Measurements from ENCODE around the gene LRRD1.

DNA sequence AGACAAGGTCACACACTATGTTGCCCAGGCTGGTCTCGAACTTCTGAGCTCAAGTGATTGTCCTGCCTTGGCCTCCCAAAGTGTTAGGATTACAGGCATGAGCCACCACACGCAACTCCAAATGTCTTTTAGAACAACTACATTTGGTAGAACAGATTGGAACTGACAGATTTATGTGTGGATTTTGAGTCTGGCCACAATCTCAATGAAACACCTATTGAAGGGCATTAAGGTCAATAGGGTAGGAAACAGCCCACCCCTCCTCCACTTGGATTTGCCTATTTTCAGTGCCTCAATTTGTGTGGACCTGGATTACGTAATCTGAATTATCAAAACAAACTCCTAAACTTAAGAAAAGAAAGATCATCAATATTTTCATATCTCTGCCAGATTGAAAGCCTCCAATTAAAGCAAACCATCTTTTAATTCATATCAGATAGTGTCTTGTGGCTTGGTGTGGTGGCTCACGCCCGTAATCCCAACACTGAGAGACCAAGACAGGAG, 29.2 kb downstream of the LRRD1 start:
- TF ChIP-seq, protein P1, sequence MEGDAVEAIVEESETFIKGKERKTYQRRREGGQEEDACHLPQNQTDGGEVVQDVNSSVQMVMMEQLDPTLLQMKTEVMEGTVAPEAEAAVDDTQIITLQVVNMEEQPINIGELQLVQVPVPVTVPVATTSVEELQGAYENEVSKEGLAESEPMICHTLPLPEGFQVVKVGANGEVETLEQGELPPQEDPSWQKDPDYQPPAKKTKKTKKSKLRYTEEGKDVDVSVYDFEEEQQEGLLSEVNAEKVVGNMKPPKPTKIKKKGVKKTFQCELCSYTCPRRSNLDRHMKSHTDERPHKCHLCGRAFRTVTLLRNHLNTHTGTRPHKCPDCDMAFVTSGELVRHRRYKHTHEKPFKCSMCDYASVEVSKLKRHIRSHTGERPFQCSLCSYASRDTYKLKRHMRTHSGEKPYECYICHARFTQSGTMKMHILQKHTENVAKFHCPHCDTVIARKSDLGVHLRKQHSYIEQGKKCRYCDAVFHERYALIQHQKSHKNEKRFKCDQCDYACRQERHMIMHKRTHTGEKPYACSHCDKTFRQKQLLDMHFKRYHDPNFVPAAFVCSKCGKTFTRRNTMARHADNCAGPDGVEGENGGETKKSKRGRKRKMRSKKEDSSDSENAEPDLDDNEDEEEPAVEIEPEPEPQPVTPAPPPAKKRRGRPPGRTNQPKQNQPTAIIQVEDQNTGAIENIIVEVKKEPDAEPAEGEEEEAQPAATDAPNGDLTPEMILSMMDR (IDR thresholded peaks at IDR 0.05; ENCODE audit: low read depth, low read length, poor library complexity, severe bottlenecking): no peak
- no peak for TF ChIP-seq EZH2phosphoT487 (IDR thresholded peaks at IDR 0.05; ENCODE audit: borderline replicate concordance, low read length)

All from DOHH2 (cell line).